ENCODE measurements around the gene ITGA8. TPM values are rescaled to one million over a fixed set of nuclear protein-coding genes. Genes with fewer than 3 reads are reported as not detected.

The ITGA8 gene
- total RNA-seq, 1 donor from 2014 or later, result 0.37 TPM

DNA sequence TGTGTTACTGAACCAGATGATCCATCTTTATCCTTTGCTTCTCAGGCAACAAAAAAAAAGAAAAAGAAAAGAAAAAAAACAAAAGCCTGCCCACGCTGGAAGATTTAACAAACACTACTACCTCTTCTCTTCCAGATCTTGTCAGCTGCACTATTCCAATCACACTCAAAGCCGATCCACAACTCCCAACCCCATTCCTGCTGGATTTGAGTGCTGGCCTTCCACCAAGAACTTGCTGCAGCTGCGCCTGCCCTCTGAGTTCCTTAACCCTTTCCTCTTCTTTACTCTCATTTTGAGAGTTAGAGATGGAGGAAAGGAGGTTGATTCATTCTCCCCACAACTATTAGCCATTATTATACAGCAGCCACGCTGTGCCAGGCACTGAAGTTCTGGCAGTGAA, 16.0 kb upstream of the ITGA8 start:
- Mint-ChIP-seq H3K27me3 (ENCODE audit: low read depth) (peaks cover 3% of the 10 kb centered on the region), H3K4me1 (peaks cover 5% of the 10 kb centered on the region), H3K9me3 (peaks cover 8% of the 10 kb centered on the region), H3K27ac (ENCODE audit: unreplicated experiment) (no peak overlapping the region), H3K36me3 (ENCODE audit: low read depth) (peaks cover 2% of the 10 kb centered on the region), H3K4me3 (no peak overlapping the region)
- TF ChIP-seq, protein P1, sequence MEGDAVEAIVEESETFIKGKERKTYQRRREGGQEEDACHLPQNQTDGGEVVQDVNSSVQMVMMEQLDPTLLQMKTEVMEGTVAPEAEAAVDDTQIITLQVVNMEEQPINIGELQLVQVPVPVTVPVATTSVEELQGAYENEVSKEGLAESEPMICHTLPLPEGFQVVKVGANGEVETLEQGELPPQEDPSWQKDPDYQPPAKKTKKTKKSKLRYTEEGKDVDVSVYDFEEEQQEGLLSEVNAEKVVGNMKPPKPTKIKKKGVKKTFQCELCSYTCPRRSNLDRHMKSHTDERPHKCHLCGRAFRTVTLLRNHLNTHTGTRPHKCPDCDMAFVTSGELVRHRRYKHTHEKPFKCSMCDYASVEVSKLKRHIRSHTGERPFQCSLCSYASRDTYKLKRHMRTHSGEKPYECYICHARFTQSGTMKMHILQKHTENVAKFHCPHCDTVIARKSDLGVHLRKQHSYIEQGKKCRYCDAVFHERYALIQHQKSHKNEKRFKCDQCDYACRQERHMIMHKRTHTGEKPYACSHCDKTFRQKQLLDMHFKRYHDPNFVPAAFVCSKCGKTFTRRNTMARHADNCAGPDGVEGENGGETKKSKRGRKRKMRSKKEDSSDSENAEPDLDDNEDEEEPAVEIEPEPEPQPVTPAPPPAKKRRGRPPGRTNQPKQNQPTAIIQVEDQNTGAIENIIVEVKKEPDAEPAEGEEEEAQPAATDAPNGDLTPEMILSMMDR (conservative IDR thresholded peaks at IDR 0.05), result no peak
- no peak for DNase-seq (ENCODE audit: low read depth, low spot score)

DNA sequence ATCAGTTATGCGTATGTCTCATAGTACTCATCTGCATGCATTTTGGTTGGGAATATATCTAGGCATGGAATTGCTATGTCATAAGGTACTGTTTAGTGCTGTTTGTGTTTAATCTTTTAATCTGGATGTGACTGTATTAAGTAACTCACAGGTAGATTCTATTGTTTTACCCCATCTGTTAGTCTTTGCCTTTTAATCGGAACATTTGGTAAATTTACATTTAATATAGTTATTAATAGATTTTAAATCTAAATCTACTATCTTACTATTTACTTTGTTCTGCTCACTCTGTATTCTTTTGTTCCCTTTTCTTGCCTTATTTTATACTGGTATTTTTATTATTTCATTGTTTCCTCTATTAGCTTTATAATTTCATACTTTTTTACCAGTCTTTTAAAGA, 10.6 kb upstream of the ITGA8 start:
- Mint-ChIP-seq H3K9me3 (peaks cover 10% of the 10 kb centered on the region), H3K27ac (ENCODE audit: unreplicated experiment) (no peak overlapping the region), H3K36me3 (ENCODE audit: low read depth) (no peaks in the 10 kb centered on the region), H3K4me1 (no peaks in the 10 kb centered on the region), H3K27me3 (ENCODE audit: low read depth) (peaks cover 3% of the 10 kb centered on the region), H3K4me3 (no peak overlapping the region)
- TF ChIP-seq, protein P1 (conservative IDR thresholded peaks at IDR 0.05), result no peak
- no peak for DNase-seq (ENCODE audit: low read depth, low spot score)

DNA sequence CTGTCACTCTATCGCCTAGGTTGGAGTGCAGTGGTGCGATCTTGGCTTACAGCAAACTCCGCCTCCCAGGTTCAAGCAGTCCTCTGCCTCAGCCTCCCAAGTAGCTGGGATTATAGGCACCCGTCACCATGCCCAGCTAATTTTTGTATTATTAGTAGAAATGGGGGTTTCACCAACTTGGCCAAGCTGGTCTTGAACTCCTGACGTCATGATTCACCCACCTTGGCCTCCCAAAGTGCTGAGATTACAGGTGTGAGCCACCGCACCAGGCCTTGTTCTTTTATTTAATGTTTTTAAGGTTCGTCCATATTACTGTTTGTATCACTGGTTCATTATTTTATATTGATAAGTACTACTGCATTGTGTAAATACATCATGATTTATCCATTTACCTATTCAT, 10.2 kb upstream of the ITGA8 start:
- TF ChIP-seq, protein P1 (conservative IDR thresholded peaks at IDR 0.05), result no peak
- Mint-ChIP-seq H3K4me3 (no peak overlapping the region), H3K4me1 (no peaks in the 10 kb centered on the region), H3K27me3 (ENCODE audit: low read depth) (peaks cover 3% of the 10 kb centered on the region), H3K36me3 (ENCODE audit: low read depth) (no peaks in the 10 kb centered on the region), H3K27ac (ENCODE audit: unreplicated experiment) (no peak overlapping the region), H3K9me3 (peaks cover 10% of the 10 kb centered on the region)
- DNase-seq (ENCODE audit: low read depth, low spot score), result no peak

DNA sequence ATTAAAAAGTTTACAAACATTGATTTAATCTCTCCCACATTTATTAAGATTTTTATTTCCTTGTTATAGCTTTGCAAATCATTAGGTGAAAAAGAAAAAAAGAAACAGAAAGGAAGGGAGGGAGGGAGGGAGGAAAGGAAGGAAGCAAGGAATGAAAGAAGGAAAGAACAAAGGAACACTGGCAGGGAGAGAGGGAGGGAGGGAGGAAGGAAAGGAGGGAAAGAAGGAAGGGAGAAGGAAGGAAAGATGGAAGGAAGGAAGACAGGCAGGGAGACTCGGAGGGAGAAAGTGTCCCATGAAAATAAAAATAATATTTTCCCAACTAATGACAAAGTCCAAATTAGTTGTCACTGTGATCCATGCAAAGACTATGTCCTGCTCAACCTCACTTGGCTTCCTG, 6.3 kb upstream of the ITGA8 start:
- peaks cover 25% of the 10 kb centered on the region for H3K27me3 Mint-ChIP-seq (ENCODE audit: low read depth)
- no peaks in the 10 kb centered on the region for H3K4me1 Mint-ChIP-seq
- no peak overlapping the region for H3K27ac Mint-ChIP-seq (ENCODE audit: unreplicated experiment)
- no peak for DNase-seq (ENCODE audit: low read depth, low spot score)
- TF ChIP-seq, protein P1 (conservative IDR thresholded peaks at IDR 0.05), result no peak
- no peaks in the 10 kb centered on the region for H3K36me3 Mint-ChIP-seq (ENCODE audit: low read depth)
- H3K9me3 Mint-ChIP-seq, result peaks cover 3% of the 10 kb centered on the region
- H3K4me3 Mint-ChIP-seq, result no peak overlapping the region

DNA sequence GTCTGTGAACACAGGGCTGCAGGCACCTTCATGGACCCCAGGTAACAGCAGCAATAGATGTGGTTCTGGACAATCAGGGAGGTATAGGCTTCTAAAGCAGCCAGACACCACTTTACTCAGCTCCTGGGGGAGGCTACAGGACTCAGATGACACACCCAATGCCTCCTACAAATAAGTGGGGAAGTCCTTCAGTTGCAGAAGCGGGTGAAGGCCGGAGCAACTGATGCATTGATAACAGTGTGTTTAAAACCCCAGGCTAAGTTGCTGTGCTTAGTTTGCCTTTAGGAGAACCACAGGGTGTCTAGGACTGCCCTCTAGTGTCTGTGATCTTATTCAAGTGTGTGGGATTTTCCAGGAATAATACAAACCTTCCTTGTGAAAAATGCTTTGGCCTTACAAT, 5.9 kb upstream of the ITGA8 start:
- no peaks in the 10 kb centered on the region for H3K4me1 Mint-ChIP-seq
- H3K27ac Mint-ChIP-seq (ENCODE audit: unreplicated experiment), result no peak overlapping the region
- TF ChIP-seq, protein P1 (conservative IDR thresholded peaks at IDR 0.05), result peak; percentile 69
- peaks cover 29% of the 10 kb centered on the region for H3K27me3 Mint-ChIP-seq (ENCODE audit: low read depth)
- no peaks in the 10 kb centered on the region for H3K36me3 Mint-ChIP-seq (ENCODE audit: low read depth)
- peak; percentile 21 for DNase-seq (ENCODE audit: low read depth, low spot score)
- peaks cover 2% of the 10 kb centered on the region for H3K9me3 Mint-ChIP-seq
- H3K4me3 Mint-ChIP-seq, result no peak overlapping the region

DNA sequence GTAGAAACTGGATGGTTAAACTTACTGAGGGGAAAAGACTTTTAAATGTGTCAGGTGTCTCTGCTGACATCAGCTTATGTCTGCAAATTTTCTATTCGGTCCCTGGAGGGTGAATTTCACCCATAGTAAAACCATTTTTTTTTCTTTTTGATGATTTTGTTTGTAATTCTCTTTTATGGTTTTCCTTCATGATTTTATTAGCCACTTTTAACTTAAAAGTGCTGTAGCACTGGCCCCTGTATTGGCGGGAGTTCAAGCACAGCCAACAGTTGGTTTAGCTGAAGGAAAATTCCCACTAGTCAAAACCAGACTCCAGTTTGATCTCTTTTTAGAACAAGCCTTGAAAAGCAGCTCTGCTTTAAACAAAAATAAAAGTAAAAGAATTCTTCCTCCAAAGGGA, 5.0 kb upstream of the ITGA8 start:
- DNase-seq (ENCODE audit: low read depth, low spot score), result no peak
- TF ChIP-seq, protein P1 (conservative IDR thresholded peaks at IDR 0.05), result no peak
- Mint-ChIP-seq H3K36me3 (ENCODE audit: low read depth) (no peaks in the 10 kb centered on the region), H3K4me1 (no peaks in the 10 kb centered on the region), H3K27ac (ENCODE audit: unreplicated experiment) (no peak overlapping the region), H3K27me3 (ENCODE audit: low read depth) (peaks cover 37% of the 10 kb centered on the region), H3K9me3 (no peaks in the 10 kb centered on the region), H3K4me3 (no peak overlapping the region)

Measured in neural crest cell (in vitro differentiated cells).